GM21360 (cell line): ENCODE measurements around the gene IFI27L1.
A peak's percentile ranks its signal among the peaks of the same experiment; 100 is the strongest.

ENCODE experiments used
- ATAC-seq: cut with Tn5 transposase; IDR thresholded peaks from one replicate; pipeline ENCODE4 v1.9.1; 2021; ENCODE audit warnings: mild to moderate bottlenecking, moderate library complexity; ENCODE audit not compliant: unreplicated experiment

Gene IFI27L1

GRCh38 chr14:94077823-94078222, 3.3 kb upstream of the IFI27L1 start:
- ATAC-seq: no peak

DNA sequence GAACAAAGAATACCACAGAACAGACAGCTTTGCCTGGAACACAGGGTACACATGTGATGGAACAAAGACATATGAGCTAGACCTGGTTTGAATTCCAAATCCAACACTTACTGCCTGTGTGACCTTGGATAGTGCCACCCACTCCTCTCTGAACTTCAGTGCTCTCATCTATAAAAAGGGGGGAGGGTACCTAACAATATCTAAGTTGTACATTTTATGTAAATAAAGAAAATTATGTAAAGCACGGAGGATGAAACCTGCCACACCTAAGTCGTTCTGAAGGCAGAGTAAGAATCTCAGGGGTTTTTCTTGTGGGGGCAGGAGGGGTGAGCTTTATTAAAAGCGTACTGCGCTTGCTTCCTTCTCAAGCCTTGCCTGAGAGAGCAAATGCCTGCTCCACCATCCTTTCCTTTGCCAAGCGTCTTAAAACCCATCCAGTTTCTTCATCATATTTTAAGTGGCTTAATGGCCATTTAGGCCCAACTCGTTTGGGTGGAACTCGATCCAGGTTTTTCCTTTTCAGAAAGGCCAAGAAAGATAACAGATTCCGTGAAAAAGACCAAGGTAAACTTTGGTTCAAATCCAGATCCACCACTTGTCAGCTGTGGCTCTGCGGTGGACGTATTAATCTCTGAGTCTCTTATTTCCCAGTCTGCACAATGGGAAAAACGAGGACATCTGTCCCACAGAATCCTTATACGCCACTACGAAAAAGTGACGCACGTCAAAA, 1.1 kb upstream of the IFI27L1 start:
- ATAC-seq: no peak

DNA sequence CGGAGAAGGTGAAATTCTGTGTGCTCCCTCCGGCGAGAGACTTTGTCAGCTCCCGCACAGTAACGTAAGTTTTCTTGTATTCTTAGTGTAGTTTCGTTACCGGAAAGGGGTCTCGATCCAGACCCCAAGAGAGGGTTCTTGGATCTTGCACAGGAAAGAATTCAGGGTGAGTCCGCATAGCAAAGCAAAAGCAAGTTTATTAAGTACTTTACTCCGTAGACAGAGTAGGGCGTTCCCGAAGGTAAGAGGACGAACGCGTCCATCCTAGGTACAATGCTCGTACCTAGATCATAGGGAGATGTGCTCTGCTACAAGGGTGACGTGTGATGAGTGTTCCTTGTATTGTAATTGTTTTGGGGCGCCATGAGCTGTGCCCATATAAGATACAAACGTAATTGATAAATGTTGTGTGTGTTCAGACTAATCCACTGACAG, 293 bp downstream of the IFI27L1 start:
- ATAC-seq: peak; percentile 29

GRCh38 chr14:94087891-94088290, 6.8 kb downstream of the IFI27L1 start:
- ATAC-seq: no peak

GRCh38 chr14:94088516-94088915, 7.4 kb downstream of the IFI27L1 start:
- ATAC-seq: no peak

DNA sequence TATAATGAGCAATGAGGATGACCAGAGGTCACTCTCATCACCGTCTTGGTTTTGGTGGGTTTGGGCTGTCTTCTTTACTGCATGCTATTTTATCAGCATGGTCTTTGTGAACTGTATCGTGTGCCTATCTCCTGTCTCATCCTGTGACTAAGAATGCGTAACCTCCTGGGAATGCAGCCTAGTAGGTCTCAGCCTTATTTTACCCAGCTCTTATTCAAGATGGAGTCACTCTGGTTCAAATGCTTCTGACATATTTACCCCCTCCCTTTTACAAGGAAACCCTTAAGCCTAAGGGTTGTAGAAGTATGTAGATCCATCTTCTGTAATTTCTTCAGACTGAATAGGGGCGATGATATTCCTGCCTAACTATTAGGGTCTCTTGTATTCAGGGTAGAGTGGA, 8.4 kb downstream of the IFI27L1 start:
- ATAC-seq: no peak

- ATAC-seq: no peak
These were observed 12.3 kb downstream of the IFI27L1 start for GRCh38 chr14:94093418-94093817.

DNA sequence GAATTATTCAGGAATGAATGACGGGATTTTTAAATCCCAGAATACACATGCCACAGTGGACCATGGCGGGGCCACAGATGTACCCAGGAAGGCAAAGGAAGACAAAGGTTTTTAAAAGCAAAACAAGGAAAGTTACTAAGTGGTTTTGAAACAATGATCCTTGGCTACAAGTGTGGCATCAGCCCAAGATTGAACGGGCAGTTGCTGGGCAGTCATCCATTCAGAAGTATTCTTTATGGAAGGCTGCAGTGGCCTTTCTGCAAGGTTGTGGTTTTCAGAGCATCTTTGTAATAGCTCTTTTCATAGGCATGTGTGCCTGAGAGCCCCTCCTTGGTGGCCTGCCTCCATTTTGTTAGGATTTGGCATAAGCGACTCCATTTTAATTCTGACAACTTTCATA, 16.0 kb downstream of the IFI27L1 start:
- no peak for ATAC-seq

- no peak for ATAC-seq
These were observed 17.3 kb downstream of the IFI27L1 start for GRCh38 chr14:94098326-94098992.

GRCh38 chr14:94099006-94099405, 17.9 kb downstream of the IFI27L1 start:
- no peak for ATAC-seq

DNA sequence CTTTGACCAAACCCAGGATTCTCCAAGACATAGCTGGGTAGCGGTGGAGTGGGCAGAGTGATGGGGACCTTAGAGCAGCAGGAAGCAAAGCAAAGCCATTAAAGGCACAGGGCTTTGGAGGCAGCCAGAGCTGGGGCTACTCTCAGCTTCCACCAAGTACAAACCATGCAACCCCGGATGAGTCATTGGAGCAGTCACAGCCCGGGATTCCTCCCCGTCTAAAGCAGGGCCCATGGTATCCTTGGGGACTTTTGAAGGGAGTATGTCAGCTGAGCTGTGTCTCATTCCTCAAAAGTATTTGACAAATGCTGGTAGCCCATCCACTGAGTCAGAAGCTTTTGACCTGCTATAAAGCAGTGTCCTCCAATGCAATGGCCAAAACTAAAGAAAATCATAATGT, 19.7 kb downstream of the IFI27L1 start:
- ATAC-seq: no peak

- no peak for ATAC-seq
These were observed 20.6 kb downstream of the IFI27L1 start for GRCh38 chr14:94101748-94102147.

- no peak for ATAC-seq
These were observed 21.8 kb downstream of the IFI27L1 start for GRCh38 chr14:94102768-94103482.

- no peak for ATAC-seq
These were observed 22.5 kb downstream of the IFI27L1 start for GRCh38 chr14:94103554-94104150.

- ATAC-seq: no peak
These were observed 23.6 kb downstream of the IFI27L1 start for GRCh38 chr14:94104731-94105130.

GRCh38 chr14:94109915-94110250, 28.8 kb downstream of the IFI27L1 start:
- no peak for ATAC-seq

DNA sequence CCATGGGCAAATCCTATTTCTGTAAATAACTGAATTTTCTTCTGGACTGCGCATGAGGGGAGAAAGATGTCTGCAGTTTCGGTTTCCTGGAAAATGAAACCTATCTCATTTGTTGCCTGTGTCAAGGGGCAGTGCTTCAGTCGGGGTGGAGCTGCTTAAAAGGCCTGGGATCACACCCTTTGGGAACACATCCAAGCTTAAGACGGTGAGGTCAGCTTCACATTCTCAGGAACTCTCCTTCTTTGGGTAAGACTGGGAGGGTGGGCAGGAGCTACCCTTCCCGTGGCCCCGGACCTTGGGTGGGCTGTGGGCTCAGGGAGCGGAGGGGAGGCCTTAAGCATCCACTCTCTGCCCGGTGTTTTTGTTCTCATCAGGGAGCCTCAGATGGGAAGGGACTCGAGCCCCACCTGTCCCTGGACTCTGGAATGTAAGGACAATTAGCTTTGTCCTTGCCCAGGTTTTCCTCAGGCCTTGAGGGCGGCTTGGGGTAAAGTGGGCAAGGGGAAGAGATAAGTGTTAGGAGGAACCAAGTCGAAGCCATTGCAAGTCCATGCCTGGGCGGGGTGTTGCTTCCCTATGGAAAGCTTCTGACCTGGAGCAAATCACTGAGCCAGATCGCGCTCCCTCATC, 29.6 kb downstream of the IFI27L1 start, which contains the start of gene IFI27:
TSS of gene IFI27 (plus strand) at position 185 of the 630 bp plus-strand sequence.
- ATAC-seq: no peak

GRCh38 chr14:94111276-94112095, 30.4 kb downstream of the IFI27L1 start:
- no peak for ATAC-seq

DNA sequence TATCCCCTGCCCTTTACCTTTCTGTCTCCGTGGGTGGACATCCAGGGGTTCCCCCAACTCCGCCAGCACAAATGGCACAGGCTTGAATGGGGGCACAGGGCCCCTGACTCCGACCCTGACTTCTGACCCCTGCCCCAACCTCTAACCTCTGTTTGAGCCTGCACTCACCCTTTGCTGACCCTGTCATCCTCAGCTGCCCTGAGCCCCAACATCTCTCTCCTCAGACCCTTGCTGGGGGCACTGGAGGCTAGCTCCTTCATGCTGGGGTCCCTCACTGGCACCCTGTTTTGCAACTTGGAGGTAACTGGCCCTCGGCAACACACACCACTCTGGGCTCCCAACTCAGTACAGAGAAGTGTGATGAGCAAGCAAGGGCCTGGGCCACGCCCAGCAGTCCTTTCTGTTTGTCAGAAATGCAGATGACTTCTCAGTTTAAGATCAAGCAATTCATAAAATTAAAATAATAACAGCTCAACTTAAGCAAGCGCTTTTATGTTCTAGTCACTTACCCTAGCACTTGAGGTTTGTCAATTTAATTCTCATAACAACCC, 31.5 kb downstream of the IFI27L1 start:
- no peak for ATAC-seq

DNA sequence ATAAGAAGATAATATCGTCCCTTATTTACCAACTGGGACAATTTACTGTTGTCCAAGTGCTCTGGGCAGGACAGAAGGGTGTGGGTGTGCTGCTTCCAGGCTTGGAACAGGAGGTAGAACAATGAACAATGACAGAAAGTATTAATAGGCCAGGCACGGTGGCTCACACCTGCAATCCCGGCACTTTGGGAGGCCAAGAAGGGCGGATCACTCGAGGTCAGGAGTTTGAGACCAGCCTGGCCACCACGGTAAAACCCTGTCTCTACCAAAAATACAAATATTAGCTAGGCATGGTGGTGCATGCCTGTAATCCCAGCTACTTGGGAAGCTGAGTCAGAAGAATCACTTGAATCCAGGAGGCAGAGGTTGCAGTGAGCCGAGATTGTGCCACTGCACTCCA, 32.0 kb downstream of the IFI27L1 start:
- no peak for ATAC-seq
